ENCODE results near the gene WFIKKN2. TPM values are rescaled to one million over a fixed set of nuclear protein-coding genes. Genes with fewer than 3 reads are reported as not detected.

The WFIKKN2 gene
- total RNA-seq, 1 experiment from 2014 or later, result not detected

GRCh38 chr17:50887705-50888245 is 52.4 kb downstream of the WFIKKN2 start:
- H3K9me3 ChIP-seq (ENCODE audit: low read length), result no peaks in the 10 kb centered on the region
- H3K9me2 ChIP-seq (replicated peaks; ENCODE audit: low read length), result no peaks in the 10 kb centered on the region
- no peak overlapping the region for H3K9ac ChIP-seq (ENCODE audit: low read length)
- H3K79me2 ChIP-seq (ENCODE audit: low read length), result no peaks in the 10 kb centered on the region
- no peak overlapping the region for H3K4me2 ChIP-seq (ENCODE audit: low read length)
- peaks cover 36% of the 10 kb centered on the region for H3K4me1 ChIP-seq (ENCODE audit: insufficient read depth, low read length)
- no peaks in the 10 kb centered on the region for H4K20me1 ChIP-seq (ENCODE audit: low read length)
- intact Hi-C loops (cut with micrococcal nuclease), result no loop called here
- H3K36me3 ChIP-seq (ENCODE audit: low read depth, low read length), result no peaks in the 10 kb centered on the region
- H3K27ac ChIP-seq (ENCODE audit: low read length), result no peak overlapping the region
- ATAC-seq, result no peak
- CTCF ChIA-PET, result no interaction called here
- BruUV-seq (replicated peaks), result no TSS peak
- no peaks in the 10 kb centered on the region for H3K27me3 ChIP-seq (ENCODE audit: low read length)
- no peak for DNase-seq
- no peak overlapping the region for H2AFZ ChIP-seq (ENCODE audit: low read length)
- no peak for TF ChIP-seq EZH2phosphoT487 (IDR thresholded peaks at IDR 0.05; ENCODE audit: borderline replicate concordance, low read length)
- H3K4me3 ChIP-seq (ENCODE audit: low read length), result no peak overlapping the region
- H3F3A ChIP-seq (ENCODE audit: low read length, unreplicated experiment), result no peaks in the 10 kb centered on the region
- POLR2A ChIA-PET (ENCODE audit: unreplicated experiment), result no interaction called here

DNA sequence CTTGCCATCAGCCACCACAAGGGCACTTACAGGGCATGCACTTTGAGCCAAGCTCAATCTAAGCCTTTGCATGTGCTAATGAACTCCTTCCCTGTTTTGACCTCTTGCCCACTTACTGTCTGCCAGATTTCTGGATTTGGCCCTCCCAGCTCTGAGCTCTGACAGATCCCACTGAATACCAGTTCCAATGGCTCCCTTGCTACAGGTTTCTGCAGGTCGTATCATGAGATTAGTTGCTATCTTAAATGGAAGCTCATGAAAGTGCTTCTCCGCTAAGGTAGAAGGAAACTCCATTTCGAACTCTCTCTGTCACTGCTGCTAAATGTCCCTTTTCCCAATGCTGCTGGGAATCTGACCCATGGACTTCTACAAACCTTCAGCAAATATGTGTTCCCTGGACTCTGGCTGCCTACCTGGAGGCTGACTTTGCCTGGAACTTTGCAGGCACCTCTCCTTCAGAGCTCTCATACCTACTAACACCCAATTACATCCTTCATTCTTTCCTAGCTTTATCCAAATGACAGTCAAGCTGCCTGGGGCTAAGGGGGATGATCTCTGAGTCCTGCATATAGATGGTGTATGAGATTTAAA is 54.2 kb downstream of the WFIKKN2 start:
- Histone ChIP-seq H3K27me3 (ENCODE audit: low read length) (no peaks in the 10 kb centered on the region), H3K9ac (ENCODE audit: low read length) (no peak overlapping the region), H2AFZ (ENCODE audit: low read length) (no peak overlapping the region), H3K9me3 (ENCODE audit: low read length) (no peaks in the 10 kb centered on the region), H3K4me1 (ENCODE audit: insufficient read depth, low read length) (peaks cover 44% of the 10 kb centered on the region), H3K27ac (ENCODE audit: low read length) (no peak overlapping the region), H3K9me2 (replicated peaks; ENCODE audit: low read length) (no peaks in the 10 kb centered on the region), H3K79me2 (ENCODE audit: low read length) (no peaks in the 10 kb centered on the region), H3K36me3 (ENCODE audit: low read depth, low read length) (no peaks in the 10 kb centered on the region), H3K4me2 (ENCODE audit: low read length) (no peak overlapping the region), H3K4me3 (ENCODE audit: low read length) (no peak overlapping the region), H3F3A (ENCODE audit: low read length, unreplicated experiment) (no peaks in the 10 kb centered on the region), H4K20me1 (ENCODE audit: low read length) (no peaks in the 10 kb centered on the region)
- intact Hi-C loops (cut with micrococcal nuclease), result loop anchor here (1.0 to 2.0 kb wide), 2 partner anchors 22 to 61 kb away; no protein-coding TSS in a partner anchor
- ATAC-seq, result no peak
- POLR2A ChIA-PET (ENCODE audit: unreplicated experiment), result interaction anchor here (0.7 kb wide), 1 partner anchor 59 kb away, joined by 3 read pairs; no protein-coding TSS in a partner anchor
- TF ChIP-seq, protein P1, sequence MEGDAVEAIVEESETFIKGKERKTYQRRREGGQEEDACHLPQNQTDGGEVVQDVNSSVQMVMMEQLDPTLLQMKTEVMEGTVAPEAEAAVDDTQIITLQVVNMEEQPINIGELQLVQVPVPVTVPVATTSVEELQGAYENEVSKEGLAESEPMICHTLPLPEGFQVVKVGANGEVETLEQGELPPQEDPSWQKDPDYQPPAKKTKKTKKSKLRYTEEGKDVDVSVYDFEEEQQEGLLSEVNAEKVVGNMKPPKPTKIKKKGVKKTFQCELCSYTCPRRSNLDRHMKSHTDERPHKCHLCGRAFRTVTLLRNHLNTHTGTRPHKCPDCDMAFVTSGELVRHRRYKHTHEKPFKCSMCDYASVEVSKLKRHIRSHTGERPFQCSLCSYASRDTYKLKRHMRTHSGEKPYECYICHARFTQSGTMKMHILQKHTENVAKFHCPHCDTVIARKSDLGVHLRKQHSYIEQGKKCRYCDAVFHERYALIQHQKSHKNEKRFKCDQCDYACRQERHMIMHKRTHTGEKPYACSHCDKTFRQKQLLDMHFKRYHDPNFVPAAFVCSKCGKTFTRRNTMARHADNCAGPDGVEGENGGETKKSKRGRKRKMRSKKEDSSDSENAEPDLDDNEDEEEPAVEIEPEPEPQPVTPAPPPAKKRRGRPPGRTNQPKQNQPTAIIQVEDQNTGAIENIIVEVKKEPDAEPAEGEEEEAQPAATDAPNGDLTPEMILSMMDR (conservative IDR thresholded peaks at IDR 0.05; ENCODE audit: low read depth, low read length), result no peak
- TF ChIP-seq EZH2 (IDR thresholded peaks at IDR 0.05; ENCODE audit: low read length, unreplicated experiment) (no peak), EZH2phosphoT487 (IDR thresholded peaks at IDR 0.05; ENCODE audit: borderline replicate concordance, low read length) (no peak)
- DNase-seq, result no peak
- no TSS peak for BruUV-seq (replicated peaks)
- CTCF ChIA-PET, result interaction anchor here (0.7 kb wide), 1 partner anchor 871 kb away, joined by 9 read pairs; no protein-coding TSS in a partner anchor

DNA sequence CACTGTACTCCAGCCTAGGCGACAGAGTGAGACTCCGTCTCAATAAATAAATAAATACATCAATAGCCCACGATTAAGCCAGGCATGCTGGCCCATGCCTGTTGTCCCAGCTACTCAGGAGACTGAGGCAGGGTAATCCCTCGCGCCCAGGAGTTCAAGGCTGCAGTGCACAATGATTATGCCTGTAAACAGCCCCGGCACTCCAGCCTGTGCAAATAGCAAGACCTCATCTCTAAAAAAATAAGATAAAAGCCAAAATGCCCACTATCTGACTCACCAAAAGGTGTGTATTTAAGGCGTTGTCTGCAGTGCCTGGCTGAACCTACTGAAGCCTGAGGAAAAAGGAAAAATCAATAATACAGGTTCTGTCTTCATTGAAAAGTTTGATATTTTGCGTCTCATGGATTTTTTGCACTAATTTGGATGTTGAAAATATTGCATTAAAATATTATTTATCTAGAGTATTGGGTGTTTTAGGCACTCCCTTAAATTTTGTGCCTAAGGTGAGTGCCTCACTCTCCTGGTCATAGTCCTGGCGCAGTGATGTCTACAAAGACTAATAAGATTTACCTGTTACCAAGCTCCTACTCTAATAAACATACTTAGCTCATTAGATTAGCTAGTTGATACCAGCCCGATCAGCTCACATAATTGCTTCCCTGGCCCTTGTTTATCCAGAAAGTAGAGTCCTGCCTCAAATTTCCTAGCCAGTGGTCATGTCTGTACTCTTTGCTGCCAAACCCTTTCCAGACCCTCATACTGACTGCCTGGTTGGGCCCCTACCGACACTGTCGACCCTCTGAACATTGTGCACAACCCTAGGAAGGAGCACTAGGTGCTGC is 55.5 kb downstream of the WFIKKN2 start:
- Histone ChIP-seq H3K4me3 (ENCODE audit: low read length) (no peak overlapping the region), H3K9me2 (replicated peaks; ENCODE audit: low read length) (no peaks in the 10 kb centered on the region), H3K4me1 (ENCODE audit: insufficient read depth, low read length) (peaks cover 44% of the 10 kb centered on the region), H3K4me2 (ENCODE audit: low read length) (peak overlapping the region; percentile 22), H3K9me3 (ENCODE audit: low read length) (no peaks in the 10 kb centered on the region), H2AFZ (ENCODE audit: low read length) (no peak overlapping the region), H3K79me2 (ENCODE audit: low read length) (no peaks in the 10 kb centered on the region), H3K9ac (ENCODE audit: low read length) (peak overlapping the region; percentile 3; the same call in 1 of the 2 replicates), H3F3A (ENCODE audit: low read length, unreplicated experiment) (no peaks in the 10 kb centered on the region), H3K27ac (ENCODE audit: low read length) (peak overlapping the region; percentile 48), H3K27me3 (ENCODE audit: low read length) (no peaks in the 10 kb centered on the region), H3K36me3 (ENCODE audit: low read depth, low read length) (no peaks in the 10 kb centered on the region), H4K20me1 (ENCODE audit: low read length) (no peaks in the 10 kb centered on the region)
- ChIA-PET CTCF (interaction anchor here (1.2 kb wide), 1 partner anchor 24 kb away, joined by 5 read pairs; the partner anchor contains the start of gene TOB1), POLR2A (ENCODE audit: unreplicated experiment) (interaction anchor here (1.0 kb wide), 1 partner anchor 24 kb away, joined by 14 read pairs; the partner anchor contains the start of gene TOB1)
- no TSS peak for BruUV-seq (replicated peaks)
- ATAC-seq (peak; percentile 93), DNase-seq (peak; percentile 92)
- intact Hi-C loops (cut with micrococcal nuclease), result loop anchor here (1.0 to 2.0 kb wide), 2 partner anchors 24 to 60 kb away; no protein-coding TSS in a partner anchor
- TF ChIP-seq EZH2 (IDR thresholded peaks at IDR 0.05; ENCODE audit: low read length, unreplicated experiment), result no peak
- TF ChIP-seq, protein P1 (conservative IDR thresholded peaks at IDR 0.05; ENCODE audit: low read depth, low read length), result no peak
- no peak for TF ChIP-seq EZH2phosphoT487 (IDR thresholded peaks at IDR 0.05; ENCODE audit: borderline replicate concordance, low read length)

Measured in PC-3 (cell line).